Nephron progenitor cell (in vitro differentiated cells): ENCODE measurements around the gene BCAP29.

Experiments used
- DNase-seq: peaks from one replicate; pipeline ENCODE4 v3.0.0; 2021
- H3K27ac Mint-ChIP-seq: 2 replicates; pipeline ENCODE4 v1.8.0; 2021; ENCODE audit warnings: mild to moderate bottlenecking, moderate library complexity, mixed read lengths
- H3K27me3 Mint-ChIP-seq: 2 replicates; pipeline ENCODE4 v1.8.0; 2021; ENCODE audit warnings: mild to moderate bottlenecking, low read depth, mixed read lengths; ENCODE audit not compliant: poor library complexity
- H3K36me3 Mint-ChIP-seq: 2 replicates; pipeline ENCODE4 v1.8.0; 2021; ENCODE audit warnings: low read depth, mixed read lengths
- H3K4me1 Mint-ChIP-seq: 2 replicates; pipeline ENCODE4 v1.8.0; 2021; ENCODE audit warnings: mixed read lengths
- H3K4me3 Mint-ChIP-seq: 2 replicates; pipeline ENCODE4 v1.8.0; 2021; ENCODE audit warnings: mild to moderate bottlenecking, moderate library complexity, mixed read lengths
- H3K9me3 Mint-ChIP-seq: 2 replicates; pipeline ENCODE4 v1.8.0; 2021; ENCODE audit warnings: mild to moderate bottlenecking, moderate library complexity, mixed read lengths
- CTCF ChIP-seq: fragments of 200-600 bp; sonication (generic); IDR thresholded peaks from 2 replicates; pipeline ENCODE4 v1.5.0; 2021; ENCODE audit warnings: antibody characterized with exemption

BCAP29 gene

GRCh38 chr7:107660381-107661080 lies 80.5 kb downstream of the BCAP29 start, which contains the start of gene SLC26A4:
SLC26A4 (plus strand) TSS chr7:107660828; CDS start chr7:107661642, 814 bp downstream.
- Mint-ChIP-seq H3K9me3 (no peaks in the 10 kb centered on the region), H3K27ac (no peak within 1 kb of the TSS), H3K4me3 (peak within 1 kb of the TSS; percentile 81), H3K4me1 (peaks cover 7% of the 10 kb centered on the region), H3K36me3 (no peaks in the 10 kb centered on the region), H3K27me3 (peaks cover 98% of the 10 kb centered on the region)
- no peak for TF ChIP-seq CTCF
- DNase-seq = peak; percentile 34

- Mint-ChIP-seq H3K27ac (no peak overlapping the region), H3K27me3 (peaks cover 90% of the 10 kb centered on the region), H3K4me1 (peaks cover 7% of the 10 kb centered on the region), H3K36me3 (no peaks in the 10 kb centered on the region), H3K9me3 (no peaks in the 10 kb centered on the region), H3K4me3 (peak overlapping the region; percentile 81)
- TF ChIP-seq CTCF = peak; percentile 10
- peak; percentile 69 for DNase-seq
Observed at GRCh38 chr7:107661081-107661864, 81.2 kb downstream of the BCAP29 start.

- H3K27ac Mint-ChIP-seq = no peak overlapping the region
Observed at GRCh38 chr7:107661865-107662379, 81.9 kb downstream of the BCAP29 start.

GRCh38 chr7:107663196-107663595 lies 83.2 kb downstream of the BCAP29 start:
- Mint-ChIP-seq H3K9me3 (no peaks in the 10 kb centered on the region), H3K4me3 (no peak overlapping the region), H3K4me1 (peaks cover 7% of the 10 kb centered on the region), H3K36me3 (no peaks in the 10 kb centered on the region), H3K27me3 (peaks cover 71% of the 10 kb centered on the region), H3K27ac (no peak overlapping the region)
- no peak for TF ChIP-seq CTCF
- DNase-seq = no peak

More at GRCh38 chr7:107661865-107662379, 81.9 kb downstream of the BCAP29 start:
- Mint-ChIP-seq H3K9me3 (no peaks in the 10 kb centered on the region), H3K4me3 (peak overlapping the region; percentile 81), H3K4me1 (peaks cover 7% of the 10 kb centered on the region), H3K27me3 (peaks cover 84% of the 10 kb centered on the region), H3K36me3 (no peaks in the 10 kb centered on the region)
- TF ChIP-seq CTCF = no peak
- DNase-seq = no peak

- H3K9me3 Mint-ChIP-seq = no peaks in the 10 kb centered on the region
- H3K36me3 Mint-ChIP-seq = no peaks in the 10 kb centered on the region
- peaks cover 65% of the 10 kb centered on the region for H3K27me3 Mint-ChIP-seq
- no peak overlapping the region for H3K4me3 Mint-ChIP-seq
- TF ChIP-seq CTCF = no peak
- no peak for DNase-seq
- H3K27ac Mint-ChIP-seq = no peak overlapping the region
- H3K4me1 Mint-ChIP-seq = no peaks in the 10 kb centered on the region
Observed at GRCh38 chr7:107666790-107667189, 86.7 kb downstream of the BCAP29 start.
